SK-N-SH (cell line): ENCODE measurements around the gene TRAPPC2L. TPM values are rescaled to one million over a fixed set of nuclear protein-coding genes. Genes with fewer than 3 reads are reported as not detected.

ENCODE experiments used
- CTCF ChIA-PET: fragments of 300-600, 350-600 bp; formaldehyde crosslinking; extraction: SDS; loops from one replicate; lab custom pipeline; 2021; lab: Yijun Ruan, JAX
- POLR2A ChIA-PET: fragments of 350-600 bp; sonication (Branson Sonifier 250); formaldehyde crosslinking; extraction: SDS; loops from one replicate; lab custom pipeline; 2020; ENCODE audit warnings: antibody characterized with exemption, inconsistent platforms; lab: Yijun Ruan, JAX
- DNase-seq: peaks from one replicate; pipeline ENCODE4 v3.0.0; 2012
- H2AFZ ChIP-seq: fragments of 200-600 bp; sonication (generic); 2 replicates; pipeline ENCODE4 v1.8.1; 2016; ENCODE audit warnings: antibody characterized with exemption, mild to moderate bottlenecking, low read depth
- H3F3A ChIP-seq: fragments of 200-600 bp; sonication (generic); replicated peaks from 2 replicates; pipeline ENCODE3; 2016; ENCODE audit warnings: antibody characterized with exemption, mild to moderate bottlenecking; ENCODE audit not compliant: insufficient read depth
- H3K27ac ChIP-seq, 2 experiments: fragments of 200-500 bp in 1 of 2; fragments of 200-600 bp in 1 of 2; sonication (Bioruptor generic) in 1 of 2; sonication (generic), shearing (Covaris generic) in 1 of 2; 2 replicates each; pipeline versions ENCODE4 v1.5.1 to v1.6.1; 2014 to 2016; ENCODE audit warnings: low read depth in 2 of 2, inconsistent platforms in 1 of 2, low read length in 1 of 2, mild to moderate bottlenecking in 1 of 2, mixed read lengths in 1 of 2
- H3K27me3 ChIP-seq: fragments of 200-600 bp; sonication (generic), shearing (Covaris generic); 2 replicates; pipeline ENCODE4 v1.6.1; 2016; ENCODE audit warnings: mixed run types; ENCODE audit not compliant: insufficient read depth
- H3K36me3 ChIP-seq, 2 experiments: fragments of 200-500 bp in 1 of 2; fragments of 200-600 bp in 1 of 2; sonication (Bioruptor generic) in 1 of 2; sonication (generic) in 1 of 2; replicated peaks in 1 of 2; 2 replicates each; pipeline versions ENCODE3 to v1.5.1; 2014 to 2016; ENCODE audit warnings: low read length in 1 of 2, mild to moderate bottlenecking in 1 of 2; ENCODE audit not compliant: insufficient read depth in 2 of 2, control insufficient read depth in 1 of 2
- H3K4me1 ChIP-seq, 2 experiments: fragments of 200-500 bp in 1 of 2; fragments of 200-600 bp in 1 of 2; sonication (Bioruptor generic) in 1 of 2; sonication (generic), shearing (Covaris generic) in 1 of 2; 2 replicates each; pipeline versions ENCODE4 v1.5.1 to v1.6.1; 2014 to 2016; ENCODE audit warnings: low read depth in 1 of 2, low read length in 1 of 2, mixed run types in 1 of 2; ENCODE audit not compliant: insufficient read depth in 2 of 2, control insufficient read depth in 1 of 2
- H3K4me2 ChIP-seq: fragments of 200-600 bp; sonication (generic), shearing (Covaris generic); 2 replicates; pipeline ENCODE4 v1.6.1; 2017; ENCODE audit warnings: mixed run types
- H3K4me3 ChIP-seq, 2 experiments: fragments of 200-500 bp in 1 of 2; fragments of 200-600 bp in 1 of 2; sonication (Bioruptor generic) in 1 of 2; sonication (generic), shearing (Covaris generic) in 1 of 2; 2 replicates each; pipeline versions ENCODE4 v1.5.1 to v1.8.1; 2014 to 2016; ENCODE audit warnings: low read depth in 2 of 2, inconsistent platforms in 1 of 2, low read length in 1 of 2, mild to moderate bottlenecking in 1 of 2, mixed read lengths in 1 of 2, moderate library complexity in 1 of 2
- H3K79me2 ChIP-seq: fragments of 200-600 bp; sonication (generic); 2 replicates; pipeline ENCODE4 v1.8.1; 2017; ENCODE audit warnings: mild to moderate bottlenecking; ENCODE audit not compliant: insufficient read depth
- H3K9ac ChIP-seq: fragments of 200-600 bp; sonication (generic); 2 replicates; pipeline ENCODE4 v1.6.1; 2017; ENCODE audit warnings: mixed run types
- H3K9me2 ChIP-seq: fragments of 200-600 bp; sonication (generic); 2 replicates; pipeline ENCODE4 v1.6.1; 2017; ENCODE audit warnings: mixed run types
- H3K9me3 ChIP-seq: fragments of 200-600 bp; sonication (generic); 2 replicates; pipeline ENCODE4 v1.6.1; 2017; ENCODE audit warnings: mixed run types, mild to moderate bottlenecking, moderate library complexity
- H4K20me1 ChIP-seq: fragments of 200-600 bp; sonication (generic); 2 replicates; pipeline ENCODE4 v1.6.1; 2017; ENCODE audit warnings: mild to moderate bottlenecking, mixed run types; ENCODE audit not compliant: insufficient read depth
- CHD2 ChIP-seq: fragments of 150-350 bp; IDR thresholded peaks from 2 replicates; pipeline ENCODE4 v1.6.1; 2018; ENCODE audit warnings: low read length; ENCODE audit not compliant: partially characterized antibody
- ELF1 ChIP-seq: IDR thresholded peaks from 2 replicates; pipeline ENCODE4 v1.4.0; 2012
- EP300 ChIP-seq, 2 experiments: IDR thresholded peaks; 2 replicates each; pipeline versions ENCODE4 v1.4.0 to v1.6.1; 2012; ENCODE audit warnings: borderline replicate concordance in 1 of 2, low read depth in 1 of 2, low read length in 1 of 2
- FOXJ3 ChIP-seq: sonication (generic); formaldehyde crosslinking; IDR thresholded peaks from 2 replicates; pipeline ENCODE4 v1.5.1; 2020; ENCODE audit warnings: mild to moderate bottlenecking, missing genetic modification reagents
- FOXM1 ChIP-seq: IDR thresholded peaks from 2 replicates; pipeline ENCODE4 v1.4.0; 2012; ENCODE audit warnings: low read depth, mild to moderate bottlenecking
- GABPA ChIP-seq: IDR thresholded peaks from 2 replicates; pipeline ENCODE4 v1.4.0; 2012; ENCODE audit warnings: low read depth, mild to moderate bottlenecking
- GATA2 ChIP-seq: sonication (generic); formaldehyde crosslinking; IDR thresholded peaks from 2 replicates; pipeline ENCODE4 v1.5.0; 2020; ENCODE audit warnings: mild to moderate bottlenecking, missing genetic modification reagents
- IRF3 ChIP-seq: fragments of 150-350 bp; IDR thresholded peaks from 2 replicates; pipeline ENCODE4 v1.6.1; 2016; ENCODE audit warnings: mild to moderate bottlenecking, low read depth, low read length
- JUND ChIP-seq: IDR thresholded peaks from 2 replicates; pipeline ENCODE4 v1.4.0; 2012
- MAX ChIP-seq: IDR thresholded peaks from 2 replicates; pipeline ENCODE4 v1.4.0; 2012; ENCODE audit warnings: low read depth
- MXI1 ChIP-seq: IDR thresholded peaks from 2 replicates; pipeline ENCODE4 v1.6.1; 2012; ENCODE audit warnings: mild to moderate bottlenecking, low read depth, low read length, improper control_type of control experiment
- POLR2AphosphoS5 ChIP-seq: IDR thresholded peaks from 2 replicates; pipeline ENCODE4 v1.6.1; 2012; ENCODE audit warnings: low read depth, low read length
- REST ChIP-seq: IDR thresholded peaks from 2 replicates; pipeline ENCODE4 v1.6.1; 2012; ENCODE audit warnings: mild to moderate bottlenecking, low read depth, low read length, moderate library complexity
- TAF1 ChIP-seq: IDR thresholded peaks from 2 replicates; pipeline ENCODE4 v1.6.1; 2012; ENCODE audit warnings: low read depth, mild to moderate bottlenecking, low read length, moderate library complexity, borderline replicate concordance
- TCF12 ChIP-seq: IDR thresholded peaks from 2 replicates; pipeline ENCODE4 v1.4.0; 2012
- TEAD4 ChIP-seq: IDR thresholded peaks from 2 replicates; pipeline ENCODE4 v1.4.0; 2012; ENCODE audit warnings: mild to moderate bottlenecking, borderline replicate concordance; ENCODE audit not compliant: insufficient read depth
- YY1 ChIP-seq: IDR thresholded peaks from 2 replicates; pipeline ENCODE4 v1.4.0; 2012; ENCODE audit warnings: low read depth, mild to moderate bottlenecking
- ZBTB33 ChIP-seq: IDR thresholded peaks from 2 replicates; pipeline ENCODE4 v1.4.0; 2012; ENCODE audit warnings: low read depth, borderline replicate concordance
- WGBS: methylation state at CpG from one replicate; pipeline ENCODE4 v1.1.6; 2017; ENCODE audit warnings: low lambda C conversion rate; 5-methylcytosine and 5-hydroxymethylcytosine counted together
- polyA plus RNA-seq, 3 experiments: library from polyadenylated mRNA; depleted of rRNA; stranded (reverse); fragments of >200 nt; gene quantifications; 2 replicates each; pipeline ENCODE4 v1.2.3, GENCODE V29; 2012

The TRAPPC2L gene
- polyA plus RNA-seq, 1 of the 3 experiments (the other 2 are of a cell fraction): 73.9 TPM

- no peaks in the 10 kb centered on the region for H3K9me3 ChIP-seq
- no peak for TF ChIP-seq JUND
- TF ChIP-seq TCF12: no peak
- no peak for TF ChIP-seq EP300 (IDR thresholded peaks at IDR 0.05; ENCODE audit: borderline replicate concordance in 1 of 2, low read depth in 1 of 2, low read length in 1 of 2)
- TF ChIP-seq FOXJ3: no peak
- no peak for TF ChIP-seq GATA2 (CRISPR knock-in tag)
- TF ChIP-seq GABPA: no peak
- TF ChIP-seq POLR2AphosphoS5: no peak
- no peak for TF ChIP-seq FOXM1
- no peak for TF ChIP-seq CHD2
- no peak for TF ChIP-seq TEAD4
- no peak for TF ChIP-seq YY1
- TF ChIP-seq MAX: no peak
- no peak for TF ChIP-seq ZBTB33
- no peak for TF ChIP-seq TAF1
- no peak for TF ChIP-seq ELF1
- TF ChIP-seq REST: no peak
- TF ChIP-seq IRF3: no peak
- no peak for TF ChIP-seq MXI1
- H3K9ac ChIP-seq: no peak overlapping the region
- H3K79me2 ChIP-seq: no peaks in the 10 kb centered on the region
- ChIA-PET POLR2A (no interaction called here), CTCF (interaction anchor here (1.1 to 1.2 kb wide), 2 partner anchors 148 to 330 kb away, joined by 3 read pairs; no protein-coding TSS in a partner anchor)
- H3K9me2 ChIP-seq: no peaks in the 10 kb centered on the region
- H2AFZ ChIP-seq: no peak overlapping the region
- no peaks in the 10 kb centered on the region for H3F3A ChIP-seq
- H3K4me2 ChIP-seq: no peak overlapping the region
- no peaks in the 10 kb centered on the region for H4K20me1 ChIP-seq
- H3K4me1 ChIP-seq: no peaks in the 10 kb centered on the region; a peak in 2 of 4 replicates
- no peaks in the 10 kb centered on the region for H3K36me3 ChIP-seq
- H3K27ac ChIP-seq: no peak overlapping the region
- peaks cover 35% of the 10 kb centered on the region for H3K27me3 ChIP-seq
- 53% methylated on average over 3 of the region's 28 CpGs for WGBS
- H3K4me3 ChIP-seq: no peak overlapping the region
- DNase-seq: no peak
Measured at GRCh38 chr16:88885693-88886280, 28.9 kb downstream of the TRAPPC2L start.
